ENCODE results near the gene IGFL4.

The IGFL4 gene

GRCh38 chr19:45998834-45999233 is 42.0 kb downstream of the IGFL4 start:
- no peak overlapping the region for H3K27ac ChIP-seq
- TF ChIP-seq ZFX (IDR thresholded peaks at IDR 0.05) (no peak), CTCF (conservative IDR thresholded peaks at IDR 0.05) (no peak)

GRCh38 chr19:45996933-45997332 is 43.9 kb downstream of the IGFL4 start:
- TF ChIP-seq CTCF (conservative IDR thresholded peaks at IDR 0.05), result no peak
- TF ChIP-seq ZFX (IDR thresholded peaks at IDR 0.05), result no peak

GRCh38 chr19:45995715-45996385 is 45.0 kb downstream of the IGFL4 start:
- peak overlapping the region; percentile 74 for H3K27ac ChIP-seq
- no peak for TF ChIP-seq CTCF (conservative IDR thresholded peaks at IDR 0.05)
- TF ChIP-seq ZFX (IDR thresholded peaks at IDR 0.05), result no peak

More at GRCh38 chr19:45996933-45997332, 43.9 kb downstream of the IGFL4 start:
- no peak overlapping the region for H3K27ac ChIP-seq

GRCh38 chr19:45994998-45995714 is 45.6 kb downstream of the IGFL4 start, which contains the start of gene CCDC61:
CCDC61 (plus strand) TSS chr19:45995467; CDS start chr19:46003019, 7,552 bp downstream.
- peak within 1 kb of the TSS; percentile 74 for H3K27ac ChIP-seq
- TF ChIP-seq ZFX (IDR thresholded peaks at IDR 0.05) (no peak), CTCF (conservative IDR thresholded peaks at IDR 0.05) (no peak)

- H3K27ac ChIP-seq, result no peak overlapping the region; the same call in 1 of the 2 replicates
- TF ChIP-seq CTCF (conservative IDR thresholded peaks at IDR 0.05) (no peak), ZFX (IDR thresholded peaks at IDR 0.05) (no peak)
These were observed 46.3 kb downstream of the IGFL4 start for GRCh38 chr19:45994456-45994997.

GRCh38 chr19:45990113-45990728 is 50.6 kb downstream of the IGFL4 start:
- H3K27ac ChIP-seq, result no peak overlapping the region
- no peak for TF ChIP-seq ZFX (IDR thresholded peaks at IDR 0.05)
- no peak for TF ChIP-seq CTCF (conservative IDR thresholded peaks at IDR 0.05)
